Prostate gland (tissue), 2 donors: Measurements from ENCODE around the gene KCNJ2. TPM values are rescaled to one million over a fixed set of nuclear protein-coding genes. Genes with fewer than 3 reads are reported as not detected.

Experiments
- DNase-seq: peaks from one replicate; pipeline ENCODE4 v3.0.0-alpha.2; 2019; ENCODE audit warnings: low spot score
- H3K27ac ChIP-seq, 2 donors: fragments of 200-600 bp; sonication (generic); 2 replicates each; pipeline ENCODE4 v1.5.1; 2017 to 2019
- H3K27me3 ChIP-seq: fragments of 200-600 bp; sonication (generic); replicated peaks from 2 replicates; pipeline ENCODE4 v1.5.1; 2019; ENCODE audit not compliant: insufficient read depth
- H3K36me3 ChIP-seq, 2 donors: fragments of 200-600 bp; sonication (generic); 1 replicate in 1 of 2; 2 replicates in 1 of 2; pipeline versions ENCODE4 v1.5.1 to v1.8.1; 2017 to 2019
- H3K4me1 ChIP-seq: fragments of 200-600 bp; sonication (generic); replicated peaks from 2 replicates; pipeline ENCODE4 v1.5.1; 2019
- H3K4me3 ChIP-seq, 2 donors: fragments of 200-600 bp; sonication (generic); 2 replicates each; pipeline ENCODE4 v1.5.1; 2017 to 2019
- H3K9me3 ChIP-seq: fragments of 200-600 bp; sonication (generic); 2 replicates; pipeline ENCODE4 v1.5.1; 2017
- POLR2A ChIP-seq: fragments of 450-650 bp; IDR thresholded peaks from one replicate; pipeline ENCODE4 v1.6.1; 2016; ENCODE audit warnings: antibody characterized with exemption, mild to moderate bottlenecking
- POLR2AphosphoS5 ChIP-seq: sonication (generic); formaldehyde crosslinking; IDR thresholded peaks from one replicate; pipeline ENCODE4 v1.6.1; 2017; ENCODE audit warnings: antibody characterized with exemption
- WGBS: methylation state at CpG from one replicate; pipeline ENCODE4 v1.1.5; 2018; 5-methylcytosine and 5-hydroxymethylcytosine counted together
- intact Hi-C: fragments of 100-400 bp; cut with DNase I; formaldehyde crosslinking; loops from one replicate; pipeline ENCODE4 v1.14.2; 2022
- total RNA-seq, 2 donors: library from RNA; depleted of rRNA; stranded (reverse); fragments of >200 nt; gene quantifications; one replicate each; pipeline ENCODE4 v1.1.0, GENCODE V29; 2016
- TF ChIP-seq, protein P1 (sequence below), 4 experiments: fragments of 200-600 bp in 2 of 4; fragments of 450-650 bp in 2 of 4; sonication (generic) in 2 of 4; IDR thresholded peaks; 1 replicate in 3 of 4; 2 replicates in 1 of 4; pipeline ENCODE4 v1.5.1; 2016 to 2019; ENCODE audit warnings: antibody characterized with exemption in 4 of 4, mild to moderate bottlenecking in 2 of 4, moderate library complexity in 2 of 4

KCNJ2 gene
- total RNA-seq, 2 donors from 2014 or later, result 2.6 to 3.1 TPM

DNA sequence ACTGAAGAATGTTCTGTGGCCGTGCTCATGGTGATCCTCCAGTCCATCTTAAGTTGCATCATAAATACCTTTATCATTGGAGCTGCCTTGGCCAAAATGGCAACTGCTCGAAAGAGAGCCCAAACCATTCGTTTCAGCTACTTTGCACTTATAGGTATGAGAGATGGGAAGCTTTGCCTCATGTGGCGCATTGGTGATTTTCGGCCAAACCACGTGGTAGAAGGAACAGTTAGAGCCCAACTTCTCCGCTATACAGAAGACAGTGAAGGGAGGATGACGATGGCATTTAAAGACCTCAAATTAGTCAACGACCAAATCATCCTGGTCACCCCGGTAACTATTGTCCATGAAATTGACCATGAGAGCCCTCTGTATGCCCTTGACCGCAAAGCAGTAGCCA lies 36.8 kb upstream of the KCNJ2 start:
- 95% methylated on average over 11 of the region's 11 CpGs for WGBS
- Histone ChIP-seq H3K27ac (no peak overlapping the region), H3K4me3 (no peak overlapping the region), H3K9me3 (no peaks in the 10 kb centered on the region), H3K27me3 (no peaks in the 10 kb centered on the region), H3K4me1 (peaks cover 8% of the 10 kb centered on the region), H3K36me3 (no peaks in the 10 kb centered on the region)
- intact Hi-C loops, result no loop called here
- TF ChIP-seq POLR2AphosphoS5 (no peak), POLR2A (no peak)
- TF ChIP-seq, protein P1, sequence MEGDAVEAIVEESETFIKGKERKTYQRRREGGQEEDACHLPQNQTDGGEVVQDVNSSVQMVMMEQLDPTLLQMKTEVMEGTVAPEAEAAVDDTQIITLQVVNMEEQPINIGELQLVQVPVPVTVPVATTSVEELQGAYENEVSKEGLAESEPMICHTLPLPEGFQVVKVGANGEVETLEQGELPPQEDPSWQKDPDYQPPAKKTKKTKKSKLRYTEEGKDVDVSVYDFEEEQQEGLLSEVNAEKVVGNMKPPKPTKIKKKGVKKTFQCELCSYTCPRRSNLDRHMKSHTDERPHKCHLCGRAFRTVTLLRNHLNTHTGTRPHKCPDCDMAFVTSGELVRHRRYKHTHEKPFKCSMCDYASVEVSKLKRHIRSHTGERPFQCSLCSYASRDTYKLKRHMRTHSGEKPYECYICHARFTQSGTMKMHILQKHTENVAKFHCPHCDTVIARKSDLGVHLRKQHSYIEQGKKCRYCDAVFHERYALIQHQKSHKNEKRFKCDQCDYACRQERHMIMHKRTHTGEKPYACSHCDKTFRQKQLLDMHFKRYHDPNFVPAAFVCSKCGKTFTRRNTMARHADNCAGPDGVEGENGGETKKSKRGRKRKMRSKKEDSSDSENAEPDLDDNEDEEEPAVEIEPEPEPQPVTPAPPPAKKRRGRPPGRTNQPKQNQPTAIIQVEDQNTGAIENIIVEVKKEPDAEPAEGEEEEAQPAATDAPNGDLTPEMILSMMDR (IDR thresholded peaks at IDR 0.05), result no peak
- DNase-seq, result no peak

DNA sequence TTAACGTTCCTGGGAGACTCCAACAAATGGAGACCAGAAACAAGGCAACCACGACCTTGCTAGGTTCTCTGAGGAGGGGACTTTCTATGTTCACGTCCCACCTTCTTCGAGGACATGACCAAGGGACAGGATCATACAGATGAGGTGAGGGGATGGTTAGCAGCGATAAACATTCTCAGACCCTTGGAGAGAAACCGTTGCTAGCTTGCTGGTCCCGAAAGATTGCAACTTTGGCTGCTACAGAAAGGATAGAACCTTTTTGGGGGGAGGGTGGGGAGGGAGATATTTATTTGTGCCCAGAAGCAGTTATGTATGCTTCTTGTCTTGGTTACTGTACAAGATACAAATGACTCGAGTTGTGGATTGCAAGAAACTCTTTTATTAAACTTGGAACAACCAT lies 35.3 kb upstream of the KCNJ2 start:
- intact Hi-C loops, result no loop called here
- 88% methylated on average over 8 of the region's 8 CpGs for WGBS
- H3K9me3 ChIP-seq, result no peaks in the 10 kb centered on the region

DNA sequence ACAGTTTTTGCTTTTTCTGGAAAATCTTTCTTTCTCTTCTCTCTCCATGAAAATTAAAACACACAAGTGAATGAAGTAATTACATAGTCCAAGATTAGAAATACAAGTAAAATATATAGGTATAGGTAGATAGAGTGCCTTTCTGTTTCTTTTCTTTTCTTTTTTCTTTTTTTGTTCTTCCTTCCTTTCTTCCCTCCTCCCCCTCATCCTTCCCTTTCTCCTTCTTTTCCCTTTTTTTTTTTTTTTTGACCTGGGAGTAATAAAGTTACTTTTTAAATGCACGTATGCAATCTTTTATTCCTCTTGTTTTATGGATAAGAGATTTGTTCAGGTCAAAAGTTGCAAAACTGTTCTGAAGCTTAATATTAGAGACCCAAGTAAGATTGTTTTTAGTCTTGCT lies 34.6 kb upstream of the KCNJ2 start:
- H3K4me1 ChIP-seq, result peaks cover 14% of the 10 kb centered on the region
- DNase-seq, result no peak
- intact Hi-C loops, result no loop called here
- H3K36me3 ChIP-seq, result no peaks in the 10 kb centered on the region
- 100% methylated on average over 1 of the region's 1 CpG for WGBS
- no peak overlapping the region for H3K4me3 ChIP-seq
- H3K27me3 ChIP-seq, result no peaks in the 10 kb centered on the region
- no peak for TF ChIP-seq POLR2A
- TF ChIP-seq, protein P1 (IDR thresholded peaks at IDR 0.05), result no peak
- no peak for TF ChIP-seq POLR2AphosphoS5
- no peaks in the 10 kb centered on the region for H3K9me3 ChIP-seq
- H3K27ac ChIP-seq, result no peak overlapping the region

More for the DNA sequence above, 35.3 kb upstream of the KCNJ2 start:
- Histone ChIP-seq H3K4me3 (no peak overlapping the region), H3K36me3 (no peaks in the 10 kb centered on the region), H3K27me3 (no peaks in the 10 kb centered on the region), H3K4me1 (peaks cover 14% of the 10 kb centered on the region), H3K27ac (no peak overlapping the region)
- DNase-seq, result no peak
- TF ChIP-seq, protein P1 (IDR thresholded peaks at IDR 0.05), result no peak

DNA sequence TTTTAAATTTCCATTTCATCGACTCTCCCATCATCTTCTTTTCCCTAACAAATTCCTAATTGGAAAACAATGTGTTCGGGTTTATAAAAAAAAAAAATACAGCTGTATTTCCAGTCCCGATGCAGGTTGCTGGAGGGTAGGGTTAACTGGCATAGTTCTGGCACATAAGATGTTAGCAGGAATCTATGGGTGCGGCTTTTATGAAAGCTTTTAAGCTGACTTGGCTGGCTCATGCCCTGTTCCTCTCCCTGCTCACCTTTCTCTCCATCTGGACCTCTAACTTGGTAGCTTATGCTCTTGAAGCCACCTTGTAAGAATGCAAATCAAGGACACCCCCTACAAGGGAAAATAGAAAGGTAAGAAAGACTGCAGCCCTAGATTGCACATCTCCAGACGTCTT lies 33.2 kb upstream of the KCNJ2 start:
- no peaks in the 10 kb centered on the region for H3K36me3 ChIP-seq
- TF ChIP-seq, protein P1 (IDR thresholded peaks at IDR 0.05), result no peak
- no peak for TF ChIP-seq POLR2A
- no peak for TF ChIP-seq POLR2AphosphoS5
- peaks cover 14% of the 10 kb centered on the region for H3K4me1 ChIP-seq
- no peak for DNase-seq
- H3K9me3 ChIP-seq, result no peaks in the 10 kb centered on the region
- WGBS, result 45% methylated on average over 5 of the region's 5 CpGs
- intact Hi-C loops, result no loop called here
- H3K27ac ChIP-seq, result no peak overlapping the region
- no peaks in the 10 kb centered on the region for H3K27me3 ChIP-seq
- no peak overlapping the region for H3K4me3 ChIP-seq

DNA sequence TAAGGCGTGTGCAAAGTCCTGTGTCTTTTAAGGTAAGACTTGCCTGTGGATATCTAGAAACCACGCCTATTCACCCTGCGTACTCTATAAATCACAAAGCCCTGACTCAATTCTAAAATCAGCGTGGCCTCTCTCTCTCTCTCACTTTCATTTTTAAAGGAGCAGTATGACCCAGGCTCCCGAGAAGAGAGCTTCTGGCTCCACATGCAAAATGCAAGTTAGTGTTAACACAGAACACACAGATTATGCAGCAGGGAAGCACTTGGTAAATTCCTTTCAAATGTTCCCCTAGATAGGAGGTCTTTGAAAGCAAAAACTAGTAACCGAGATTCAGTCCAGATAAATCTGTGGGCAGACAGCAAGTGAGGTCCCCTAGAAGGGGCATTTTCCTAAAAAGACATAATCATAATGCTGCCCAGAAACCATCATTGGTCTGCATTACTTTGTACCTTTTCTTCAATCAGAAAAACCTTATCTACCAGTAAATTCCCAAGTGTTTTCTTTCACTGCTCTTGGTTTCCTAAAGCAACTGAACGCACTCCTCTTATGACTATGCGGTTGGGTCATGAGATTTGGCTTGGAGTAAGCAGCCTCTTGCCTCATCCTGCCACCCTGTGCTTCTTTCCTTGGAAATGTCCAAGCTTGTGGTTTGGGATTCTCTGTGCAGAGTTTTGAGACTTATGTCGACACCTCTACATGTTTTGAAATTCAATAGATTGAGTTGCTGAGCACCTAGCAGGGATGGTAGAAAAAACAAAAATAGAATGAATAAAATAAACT lies 31.7 kb upstream of the KCNJ2 start:
- Histone ChIP-seq H3K36me3 (no peaks in the 10 kb centered on the region), H3K9me3 (no peaks in the 10 kb centered on the region), H3K4me1 (peaks cover 14% of the 10 kb centered on the region), H3K27me3 (no peaks in the 10 kb centered on the region), H3K27ac (peak overlapping the region; percentile 68 to 71), H3K4me3 (no peak overlapping the region)
- DNase-seq, result peak; percentile 59
- 18% methylated on average over 9 of the region's 9 CpGs for WGBS
- peak; percentile 75 for TF ChIP-seq POLR2AphosphoS5
- TF ChIP-seq, protein P1 (IDR thresholded peaks at IDR 0.05), result no peak
- intact Hi-C loops, result no loop called here
